Measurements from ENCODE around the gene DNASE1L1. TPM values are rescaled to one million over a fixed set of nuclear protein-coding genes. Genes with fewer than 3 reads are reported as not detected.

DNASE1L1 gene
- total and polyA plus RNA-seq, 10 donors: 18.1 to 54.5 (median 36.8) TPM

DNA sequence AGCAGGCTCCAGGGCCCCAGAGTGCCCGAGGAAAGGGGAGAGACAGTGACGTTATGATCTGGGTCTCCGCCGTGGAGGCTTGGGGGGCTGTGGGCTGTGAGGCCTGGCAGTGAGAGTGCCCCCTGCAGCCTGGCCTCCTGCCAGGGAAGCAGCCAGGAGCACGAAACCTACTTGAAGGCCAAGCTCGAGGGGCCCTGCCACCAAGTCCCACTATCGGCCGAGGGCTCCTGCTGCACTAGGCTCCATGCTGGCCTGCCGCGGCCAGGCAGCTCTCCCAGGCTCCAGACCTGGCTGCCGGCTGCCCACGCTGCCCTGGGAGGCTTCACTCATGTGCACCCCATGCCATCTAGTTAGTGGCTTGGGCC lies 53.3 kb downstream of the DNASE1L1 start:
- TF ChIP-seq, protein P1, sequence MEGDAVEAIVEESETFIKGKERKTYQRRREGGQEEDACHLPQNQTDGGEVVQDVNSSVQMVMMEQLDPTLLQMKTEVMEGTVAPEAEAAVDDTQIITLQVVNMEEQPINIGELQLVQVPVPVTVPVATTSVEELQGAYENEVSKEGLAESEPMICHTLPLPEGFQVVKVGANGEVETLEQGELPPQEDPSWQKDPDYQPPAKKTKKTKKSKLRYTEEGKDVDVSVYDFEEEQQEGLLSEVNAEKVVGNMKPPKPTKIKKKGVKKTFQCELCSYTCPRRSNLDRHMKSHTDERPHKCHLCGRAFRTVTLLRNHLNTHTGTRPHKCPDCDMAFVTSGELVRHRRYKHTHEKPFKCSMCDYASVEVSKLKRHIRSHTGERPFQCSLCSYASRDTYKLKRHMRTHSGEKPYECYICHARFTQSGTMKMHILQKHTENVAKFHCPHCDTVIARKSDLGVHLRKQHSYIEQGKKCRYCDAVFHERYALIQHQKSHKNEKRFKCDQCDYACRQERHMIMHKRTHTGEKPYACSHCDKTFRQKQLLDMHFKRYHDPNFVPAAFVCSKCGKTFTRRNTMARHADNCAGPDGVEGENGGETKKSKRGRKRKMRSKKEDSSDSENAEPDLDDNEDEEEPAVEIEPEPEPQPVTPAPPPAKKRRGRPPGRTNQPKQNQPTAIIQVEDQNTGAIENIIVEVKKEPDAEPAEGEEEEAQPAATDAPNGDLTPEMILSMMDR (IDR thresholded peaks at IDR 0.05 in 8 of 11, conservative IDR thresholded peaks at IDR 0.05 in 3 of 11): no peak
- TF ChIP-seq POLR2A (IDR thresholded peaks at IDR 0.05): no peak
- TF ChIP-seq POLR2AphosphoS5 (IDR thresholded peaks at IDR 0.05): peak in 1 of 3 donors; percentile 1
- intact Hi-C loops (cut with DNase I; ENCODE audit: low total_unique reads): no loop called here
- Histone ChIP-seq H3K4me1 (peaks cover 0 to 48% (median 16%) of the 10 kb centered on the region in 6 donors), H3K36me3 (peaks cover 0 to 100% (median 92%) of the 10 kb centered on the region in 6 donors), H3K9me3 (no peaks in the 10 kb centered on the region), H3K27ac (peak overlapping the region in 2 of 8 donors; percentile 7 to 85), H3K4me3 (no peak overlapping the region), H3K27me3 (replicated peaks in 1 of 7) (no peaks in the 10 kb centered on the region)
- WGBS, 5 donors: 75 to 89% (median 85%) methylated on average over 6 to 12 of the region's 12 CpGs
- DNase-seq: no peak

DNA sequence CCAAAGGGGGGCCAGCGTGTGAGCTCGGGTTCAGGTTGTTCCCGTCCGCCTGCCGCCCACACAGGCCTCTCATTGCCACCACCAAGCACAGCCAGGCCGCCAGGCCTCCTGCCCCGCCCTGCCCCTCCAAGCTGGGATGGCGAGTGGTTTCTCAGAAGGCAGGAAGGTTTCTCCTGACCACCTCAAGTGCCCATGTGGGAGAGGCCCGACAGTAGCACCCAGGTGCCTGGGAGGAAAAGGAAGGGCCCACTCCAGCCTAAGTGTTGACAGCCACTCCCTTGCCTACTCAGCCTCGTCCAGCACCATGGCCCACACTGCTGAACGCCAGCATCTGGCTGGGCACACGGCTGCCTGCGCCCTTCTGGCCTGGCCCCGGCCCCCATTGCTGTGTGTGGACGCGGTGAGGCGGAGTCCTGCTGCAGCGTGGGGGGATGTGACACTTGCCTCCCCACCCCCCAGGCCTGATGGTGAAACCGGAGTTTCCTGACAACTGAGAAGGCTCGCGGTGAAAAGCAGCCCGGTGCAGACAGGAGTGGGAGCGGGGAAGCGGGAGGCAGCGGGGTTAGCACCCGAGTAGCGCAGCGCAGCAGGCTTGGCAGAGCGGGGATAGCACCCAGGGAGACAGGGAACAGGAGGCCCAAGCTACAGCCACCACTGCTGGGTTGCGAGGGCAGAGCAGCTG lies 53.8 kb downstream of the DNASE1L1 start:
- no peak for DNase-seq

DNA sequence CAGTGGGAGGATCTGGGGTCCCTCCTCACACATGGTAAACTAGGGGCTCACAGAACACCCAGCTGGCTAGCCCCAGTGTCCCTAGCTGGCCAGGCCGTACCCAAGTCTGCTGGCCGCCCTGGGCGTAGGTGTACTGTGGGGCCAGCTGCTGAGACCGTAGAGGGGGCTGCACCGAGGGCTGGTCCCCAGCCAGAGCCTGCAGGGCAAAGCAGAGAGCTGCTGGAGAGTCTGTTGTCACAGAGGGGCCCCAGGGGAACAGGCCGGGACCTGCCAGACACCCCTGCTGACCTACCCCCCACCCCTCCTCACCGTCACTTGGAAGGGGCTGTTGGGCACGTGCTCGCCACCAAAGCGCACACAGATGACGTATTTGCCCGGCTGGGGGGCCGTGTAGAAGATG lies 54.5 kb downstream of the DNASE1L1 start:
- H3K27ac ChIP-seq: peak overlapping the region in 1 of 8 donors; percentile 85
- no peaks in the 10 kb centered on the region for H3K9me3 ChIP-seq
- peaks cover 0 to 60% (median 27%) of the 10 kb centered on the region in 6 donors for H3K4me1 ChIP-seq
- 79 to 95% (median 87%) methylated on average over 4 to 13 of the region's 13 CpGs for WGBS, 5 donors
- H3K36me3 ChIP-seq: peaks cover 0 to 100% (median 93%) of the 10 kb centered on the region in 6 donors
- no peaks in the 10 kb centered on the region for H3K27me3 ChIP-seq (replicated peaks in 1 of 7)
- DNase-seq: no peak
- intact Hi-C loops (cut with DNase I; ENCODE audit: low total_unique reads): no loop called here
- TF ChIP-seq, protein P1 (IDR thresholded peaks at IDR 0.05 in 8 of 11, conservative IDR thresholded peaks at IDR 0.05 in 3 of 11): no peak
- TF ChIP-seq POLR2AphosphoS5 (IDR thresholded peaks at IDR 0.05) (peak in 1 of 3 donors; percentile 6), POLR2A (IDR thresholded peaks at IDR 0.05) (no peak)
- no peak overlapping the region for H3K4me3 ChIP-seq

More for the DNA sequence above, 53.8 kb downstream of the DNASE1L1 start:
- Histone ChIP-seq H3K27me3 (replicated peaks in 1 of 7) (no peaks in the 10 kb centered on the region), H3K4me3 (no peak overlapping the region), H3K9me3 (no peaks in the 10 kb centered on the region), H3K27ac (peak overlapping the region in 2 of 8 donors; percentile 7 to 85), H3K36me3 (peaks cover 0 to 100% (median 93%) of the 10 kb centered on the region in 6 donors), H3K4me1 (peaks cover 0 to 53% (median 21%) of the 10 kb centered on the region in 6 donors)
- 69 to 89% (median 80%) methylated on average over 18 to 30 of the region's 30 CpGs for WGBS, 5 donors
- intact Hi-C loops (cut with DNase I; ENCODE audit: low total_unique reads): no loop called here
- TF ChIP-seq, protein P1 (IDR thresholded peaks at IDR 0.05 in 8 of 11, conservative IDR thresholded peaks at IDR 0.05 in 3 of 11): no peak
- TF ChIP-seq POLR2A (IDR thresholded peaks at IDR 0.05) (no peak), POLR2AphosphoS5 (IDR thresholded peaks at IDR 0.05) (peak in 2 of 3 donors; percentile 11 to 13)

DNA sequence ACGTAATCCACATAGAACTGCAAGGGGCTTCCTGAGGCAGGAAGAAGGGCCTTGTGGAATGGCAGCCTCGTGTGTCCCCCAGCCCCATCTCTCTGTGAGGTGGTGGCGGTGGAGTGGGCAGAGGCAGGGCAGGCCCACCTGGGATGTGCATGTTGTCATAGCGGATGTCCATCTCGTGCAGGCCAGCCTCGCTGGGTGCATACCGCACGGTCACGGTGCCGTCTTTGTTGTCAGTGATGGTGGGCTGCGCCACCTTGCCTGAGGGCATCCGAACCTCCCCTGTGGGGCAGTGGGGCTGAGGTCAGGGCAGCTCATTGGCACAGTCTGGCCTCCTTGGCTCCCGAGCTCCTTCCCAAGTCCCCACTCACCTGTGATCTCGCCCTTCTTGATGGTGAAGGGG lies 55.0 kb downstream of the DNASE1L1 start:
- Histone ChIP-seq H3K4me1 (peaks cover 0 to 65% (median 32%) of the 10 kb centered on the region in 6 donors), H3K9me3 (no peaks in the 10 kb centered on the region), H3K4me3 (no peak overlapping the region), H3K36me3 (peaks cover 0 to 100% (median 93%) of the 10 kb centered on the region in 6 donors), H3K27me3 (replicated peaks in 1 of 7) (no peaks in the 10 kb centered on the region), H3K27ac (peak overlapping the region in 1 of 8 donors; percentile 85)
- intact Hi-C loops (cut with DNase I; ENCODE audit: low total_unique reads): no loop called here
- TF ChIP-seq, protein P1 (IDR thresholded peaks at IDR 0.05 in 8 of 11, conservative IDR thresholded peaks at IDR 0.05 in 3 of 11): no peak
- TF ChIP-seq POLR2AphosphoS5 (IDR thresholded peaks at IDR 0.05) (peak; percentile 37 to 68 (median 46)), POLR2A (IDR thresholded peaks at IDR 0.05) (no peak)
- 85 to 100% (median 92%) methylated on average over 1 to 14 of the region's 14 CpGs for WGBS, 5 donors
- no peak for DNase-seq

Measured in spleen (tissue), 11 donors.